ENCODE data around the gene PMS1. TPM values are rescaled to one million over a fixed set of nuclear protein-coding genes. Genes with fewer than 3 reads are reported as not detected.
"Not testable (repeated sequence)": the region's sequence is repeated elsewhere in the genome, so short reads cannot be mapped to it uniquely, and the experiment has no call there.

The PMS1 gene
- total and polyA plus RNA-seq, 3 donors from 2014 or later: 39.5 to 81.8 (median 69.3) TPM

DNA sequence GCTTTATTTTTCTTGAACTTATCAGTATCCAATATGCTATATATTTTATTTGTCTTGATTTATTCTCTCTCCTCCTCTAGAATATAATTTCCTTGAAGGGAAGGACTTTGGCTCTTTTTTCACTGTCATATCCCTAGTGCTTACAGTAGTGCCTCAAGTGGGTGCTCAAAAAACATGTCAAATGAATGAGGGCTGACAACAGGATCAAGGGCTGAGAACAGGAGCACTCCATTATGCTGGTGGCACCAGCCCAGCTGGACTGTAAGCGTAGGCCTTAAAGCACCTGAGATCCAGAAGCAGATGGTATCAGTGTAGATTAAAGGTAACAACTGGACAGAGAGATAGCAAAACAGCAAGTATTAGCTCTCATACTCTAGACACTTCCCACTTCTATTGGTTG is 46.3 kb downstream of the PMS1 start:
- Histone ChIP-seq H3K4me3 (no peak overlapping the region), H3K4me1 (no peaks in the 10 kb centered on the region), H3K27me3 (no peaks in the 10 kb centered on the region), H3K27ac (no peak overlapping the region), H3K9me3 (no peaks in the 10 kb centered on the region), H3K36me3 (ENCODE audit: low read depth, missing control alignments) (no peaks in the 10 kb centered on the region)
- TF ChIP-seq, protein P1, sequence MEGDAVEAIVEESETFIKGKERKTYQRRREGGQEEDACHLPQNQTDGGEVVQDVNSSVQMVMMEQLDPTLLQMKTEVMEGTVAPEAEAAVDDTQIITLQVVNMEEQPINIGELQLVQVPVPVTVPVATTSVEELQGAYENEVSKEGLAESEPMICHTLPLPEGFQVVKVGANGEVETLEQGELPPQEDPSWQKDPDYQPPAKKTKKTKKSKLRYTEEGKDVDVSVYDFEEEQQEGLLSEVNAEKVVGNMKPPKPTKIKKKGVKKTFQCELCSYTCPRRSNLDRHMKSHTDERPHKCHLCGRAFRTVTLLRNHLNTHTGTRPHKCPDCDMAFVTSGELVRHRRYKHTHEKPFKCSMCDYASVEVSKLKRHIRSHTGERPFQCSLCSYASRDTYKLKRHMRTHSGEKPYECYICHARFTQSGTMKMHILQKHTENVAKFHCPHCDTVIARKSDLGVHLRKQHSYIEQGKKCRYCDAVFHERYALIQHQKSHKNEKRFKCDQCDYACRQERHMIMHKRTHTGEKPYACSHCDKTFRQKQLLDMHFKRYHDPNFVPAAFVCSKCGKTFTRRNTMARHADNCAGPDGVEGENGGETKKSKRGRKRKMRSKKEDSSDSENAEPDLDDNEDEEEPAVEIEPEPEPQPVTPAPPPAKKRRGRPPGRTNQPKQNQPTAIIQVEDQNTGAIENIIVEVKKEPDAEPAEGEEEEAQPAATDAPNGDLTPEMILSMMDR (IDR thresholded peaks at IDR 0.05): no peak
- no peak for TF ChIP-seq POLR2A (IDR thresholded peaks at IDR 0.05)
- DNase-seq: no peak
- 92 to 100% methylated on average over 1 of the region's 1 CpG for WGBS, 2 donors
- intact Hi-C loops (cut with DNase I; ENCODE audit: low total_unique reads): no loop called here

- Histone ChIP-seq H3K9me3 (no peaks in the 10 kb centered on the region), H3K27ac (peak overlapping the region in 1 of 2 donors; percentile 11), H3K36me3 (ENCODE audit: low read depth, missing control alignments) (no peaks in the 10 kb centered on the region), H3K4me1 (no peaks in the 10 kb centered on the region), H3K4me3 (no peak overlapping the region), H3K27me3 (no peaks in the 10 kb centered on the region)
- no peak for DNase-seq
- TF ChIP-seq, protein P1 (IDR thresholded peaks at IDR 0.05): no peak
- no peak for TF ChIP-seq POLR2A (IDR thresholded peaks at IDR 0.05)
- WGBS, 2 donors: 50 to 73% methylated on average over 3 of the region's 3 CpGs
- intact Hi-C loops (cut with DNase I; ENCODE audit: low total_unique reads): no loop called here
These were observed 49.8 kb downstream of the PMS1 start for GRCh38 chr2:189834059-189834458.

GRCh38 chr2:189834642-189835041 is 50.4 kb downstream of the PMS1 start:
- WGBS, 2 donors: 81 to 87% methylated on average over 1 of the region's 1 CpG
- intact Hi-C loops (cut with DNase I; ENCODE audit: low total_unique reads): not testable (repeated sequence)

DNA sequence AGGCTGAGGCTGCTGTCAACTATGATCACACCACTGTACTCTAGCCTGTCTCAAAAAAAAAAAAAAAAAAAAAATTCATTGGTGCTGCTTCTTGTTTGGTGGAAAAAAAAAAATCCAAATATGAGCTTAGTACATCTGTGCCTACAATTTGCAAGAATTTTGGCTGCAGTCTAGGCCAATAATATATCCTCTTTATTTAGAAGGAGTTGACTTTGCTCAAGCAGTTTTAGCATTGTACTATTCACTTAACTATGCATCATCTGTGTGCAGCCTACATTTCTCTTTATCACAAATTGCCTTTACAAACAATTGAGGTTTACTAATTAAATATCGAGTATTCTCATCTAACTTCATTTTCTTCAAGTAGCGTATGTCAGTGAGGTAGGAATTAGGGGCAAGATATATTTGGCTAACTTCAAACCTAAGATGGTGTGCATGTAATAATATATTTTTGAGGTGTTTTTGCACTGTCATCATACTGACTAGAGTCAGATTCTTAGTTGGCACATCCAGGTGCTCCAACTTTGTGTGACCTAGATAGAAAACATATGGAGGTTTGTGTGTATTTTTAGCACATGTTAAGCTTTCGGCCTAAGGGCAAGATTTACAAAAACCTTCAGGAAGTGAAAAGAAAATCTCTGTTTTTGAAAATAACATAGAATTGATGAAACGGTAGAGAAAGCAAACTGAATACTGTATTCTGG is 51.8 kb downstream of the PMS1 start:
- Histone ChIP-seq H3K27ac (no peak overlapping the region), H3K36me3 (ENCODE audit: low read depth, missing control alignments) (no peaks in the 10 kb centered on the region), H3K4me3 (no peak overlapping the region), H3K4me1 (no peaks in the 10 kb centered on the region), H3K9me3 (no peaks in the 10 kb centered on the region), H3K27me3 (no peaks in the 10 kb centered on the region)
- no peak for TF ChIP-seq POLR2A (IDR thresholded peaks at IDR 0.05)
- TF ChIP-seq, protein P1 (IDR thresholded peaks at IDR 0.05): no peak
- intact Hi-C loops (cut with DNase I; ENCODE audit: low total_unique reads): no loop called here
- DNase-seq: no peak
- 55 to 69% methylated on average over 4 of the region's 4 CpGs for WGBS, 2 donors

More at GRCh38 chr2:189834642-189835041, 50.4 kb downstream of the PMS1 start:
- not testable (repeated sequence) for H3K4me3 ChIP-seq; H3K4me1 ChIP-seq; H3K9me3 ChIP-seq; DNase-seq; H3K27me3 ChIP-seq; H3K36me3 ChIP-seq (ENCODE audit: low read depth, missing control alignments); H3K27ac ChIP-seq

GRCh38 chr2:189836644-189837043 is 52.4 kb downstream of the PMS1 start:
- H3K36me3 ChIP-seq (ENCODE audit: low read depth, missing control alignments): no peaks in the 10 kb centered on the region
- H3K27me3 ChIP-seq: no peaks in the 10 kb centered on the region
- TF ChIP-seq POLR2A (IDR thresholded peaks at IDR 0.05): no peak
- TF ChIP-seq, protein P1 (IDR thresholded peaks at IDR 0.05): no peak
- H3K4me3 ChIP-seq: no peak overlapping the region
- H3K27ac ChIP-seq: no peak overlapping the region
- DNase-seq: no peak
- no peaks in the 10 kb centered on the region for H3K9me3 ChIP-seq
- intact Hi-C loops (cut with DNase I; ENCODE audit: low total_unique reads): no loop called here
- WGBS, 2 donors: 57 to 75% methylated on average over 4 of the region's 4 CpGs
- no peaks in the 10 kb centered on the region for H3K4me1 ChIP-seq

Measured in testis (tissue), 3 donors.